DOHH2 (cell line): ENCODE measurements around the gene OLFM1.

Experiments
- H3F3A ChIP-seq: fragments of 200-600 bp; sonication (generic), shearing (Covaris generic); 2 replicates; pipeline ENCODE4 v1.6.0; 2016; ENCODE audit warnings: antibody characterized with exemption, mild to moderate bottlenecking; ENCODE audit not compliant: control insufficient read depth, insufficient read depth
- H3K27ac ChIP-seq: fragments of 200-600 bp; sonication (generic); 2 replicates; pipeline ENCODE4 v1.5.1; 2014; ENCODE audit warnings: low read depth, mild to moderate bottlenecking, low read length, moderate library complexity
- H3K27me3 ChIP-seq: fragments of 200-600 bp; sonication (generic); 2 replicates; pipeline ENCODE4 v1.6.1; 2014; ENCODE audit warnings: mild to moderate bottlenecking, low read length, mixed read lengths; ENCODE audit not compliant: control insufficient read depth
- H3K36me3 ChIP-seq: fragments of 200-600 bp; sonication (generic); 2 replicates; pipeline ENCODE4 v1.6.1; 2014; ENCODE audit warnings: mild to moderate bottlenecking, low read length, moderate library complexity, mixed read lengths; ENCODE audit not compliant: control insufficient read depth
- H3K4me1 ChIP-seq: fragments of 200-600 bp; sonication (generic); 2 replicates; pipeline ENCODE4 v1.6.1; 2014; ENCODE audit warnings: mild to moderate bottlenecking, low read length, mixed read lengths; ENCODE audit not compliant: control insufficient read depth
- H3K4me2 ChIP-seq: fragments of 200-600 bp; sonication (generic); 2 replicates; pipeline ENCODE4 v1.6.0; 2014; ENCODE audit warnings: mild to moderate bottlenecking, low read length, moderate library complexity
- H3K4me3 ChIP-seq: fragments of 200-600 bp; sonication (generic); 2 replicates; pipeline ENCODE4 v1.5.1; 2014; ENCODE audit warnings: mild to moderate bottlenecking, low read length, mixed read lengths
- H3K79me2 ChIP-seq: fragments of 200-600 bp; sonication (generic); 2 replicates; pipeline ENCODE4 v1.6.1; 2014; ENCODE audit warnings: mild to moderate bottlenecking, low read length, mixed read lengths; ENCODE audit not compliant: control insufficient read depth
- H3K9me2 ChIP-seq: fragments of 200-600 bp; sonication (generic); replicated peaks from 2 replicates; pipeline ENCODE4 v1.6.1; 2014; ENCODE audit warnings: mild to moderate bottlenecking, low read length, mixed read lengths; ENCODE audit not compliant: control insufficient read depth
- H3K9me3 ChIP-seq: fragments of 200-600 bp; sonication (generic); 2 replicates; pipeline ENCODE4 v1.6.1; 2014; ENCODE audit warnings: antibody characterized with exemption, low read length, mixed read lengths; ENCODE audit not compliant: control insufficient read depth, insufficient read depth
- H4K20me1 ChIP-seq: fragments of 200-600 bp; sonication (generic); 2 replicates; pipeline ENCODE4 v1.6.0; 2014; ENCODE audit warnings: low read depth, mild to moderate bottlenecking, antibody characterized with exemption, low read length, moderate library complexity; ENCODE audit not compliant: control insufficient read depth, insufficient read depth
- CTCF ChIP-seq: fragments of 200-600 bp; sonication (generic); IDR thresholded peaks from one replicate; pipeline ENCODE4 v1.5.1; 2014; ENCODE audit warnings: antibody characterized with exemption, mild to moderate bottlenecking, low read depth, low read length; ENCODE audit not compliant: poor library complexity, severe bottlenecking
- EZH2phosphoT487 ChIP-seq: fragments of 200-600 bp; sonication (generic); IDR thresholded peaks from 2 replicates; pipeline ENCODE4 v1.6.1; 2017; ENCODE audit warnings: borderline replicate concordance, mild to moderate bottlenecking, antibody characterized with exemption, low read length, moderate library complexity, mixed read lengths

Gene OLFM1

DNA sequence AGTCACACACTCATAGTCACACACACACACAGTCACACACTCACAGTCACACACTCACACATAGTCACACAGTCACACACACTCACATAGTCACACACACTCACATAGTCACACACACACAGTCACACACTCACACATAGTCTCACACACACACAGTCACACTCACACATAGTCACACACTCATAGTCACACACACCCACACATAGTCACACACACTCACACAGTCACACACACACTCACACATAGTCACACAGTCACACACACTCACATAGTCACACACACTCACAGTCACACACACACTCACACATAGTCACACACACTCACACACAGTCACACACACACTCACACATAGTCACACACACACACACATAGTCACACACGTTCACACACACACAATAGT lies 4.1 kb downstream of the OLFM1 start:
- H3K4me2 ChIP-seq: no peak overlapping the region
- no peaks in the 10 kb centered on the region for H3K9me2 ChIP-seq
- no peak overlapping the region for H3K27ac ChIP-seq
- no peak for TF ChIP-seq CTCF
- TF ChIP-seq EZH2phosphoT487: no peak
- no peaks in the 10 kb centered on the region for H3K9me3 ChIP-seq
- H3K36me3 ChIP-seq: no peaks in the 10 kb centered on the region
- H4K20me1 ChIP-seq: no peaks in the 10 kb centered on the region
- no peaks in the 10 kb centered on the region for H3K4me1 ChIP-seq
- H3K79me2 ChIP-seq: no peaks in the 10 kb centered on the region
- H3K4me3 ChIP-seq: no peak overlapping the region
- no peaks in the 10 kb centered on the region for H3F3A ChIP-seq
- no peaks in the 10 kb centered on the region for H3K27me3 ChIP-seq

GRCh38 chr9:135093111-135093510 lies 5.6 kb downstream of the OLFM1 start:
- H3K27me3 ChIP-seq: no peaks in the 10 kb centered on the region
- no peak overlapping the region for H3K4me2 ChIP-seq

DNA sequence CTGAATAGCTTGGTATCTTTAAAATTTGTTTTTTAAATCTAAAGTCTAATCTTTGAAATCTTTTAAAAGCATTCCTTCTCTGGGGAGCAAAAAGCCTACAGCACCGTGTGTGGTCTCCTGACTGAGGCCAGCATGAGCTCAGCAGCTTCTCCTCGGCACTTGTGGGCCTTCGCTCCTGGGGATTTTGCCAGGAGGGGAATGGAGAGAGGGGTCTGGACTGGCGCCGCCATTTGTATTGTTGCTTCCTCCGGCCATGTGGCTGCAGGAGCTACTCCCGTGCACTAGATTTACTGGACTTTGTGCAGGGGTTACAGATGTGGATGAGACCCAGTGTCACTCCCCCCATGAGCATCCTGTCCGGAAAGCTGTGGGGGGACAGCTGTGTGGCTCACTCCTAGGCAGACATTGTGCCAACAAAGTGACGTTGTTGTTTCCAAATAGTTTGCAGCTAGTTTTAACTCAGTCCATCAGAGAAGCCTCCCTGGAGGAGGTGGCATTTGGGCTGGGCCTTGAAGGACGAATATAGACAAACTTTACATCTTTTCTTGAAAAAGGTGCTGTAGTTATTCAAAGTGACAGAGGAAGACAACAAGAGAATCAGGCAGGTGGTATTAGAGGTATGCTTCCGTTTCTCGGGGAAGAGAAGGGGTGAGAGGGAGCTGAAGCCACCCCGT lies 6.6 kb downstream of the OLFM1 start:
- H3K9me2 ChIP-seq: no peaks in the 10 kb centered on the region
- H3K4me1 ChIP-seq: no peaks in the 10 kb centered on the region
- no peaks in the 10 kb centered on the region for H3K36me3 ChIP-seq
- H3K27ac ChIP-seq: no peak overlapping the region
- no peaks in the 10 kb centered on the region for H3F3A ChIP-seq
- TF ChIP-seq CTCF (no peak), EZH2phosphoT487 (no peak)
- no peaks in the 10 kb centered on the region for H3K79me2 ChIP-seq
- no peaks in the 10 kb centered on the region for H3K9me3 ChIP-seq
- no peaks in the 10 kb centered on the region for H3K27me3 ChIP-seq
- H3K4me2 ChIP-seq: no peak overlapping the region
- H4K20me1 ChIP-seq: no peaks in the 10 kb centered on the region
- H3K4me3 ChIP-seq: no peak overlapping the region

More at GRCh38 chr9:135093111-135093510, 5.6 kb downstream of the OLFM1 start:
- Histone ChIP-seq H3K4me3 (no peak overlapping the region), H3K9me2 (no peaks in the 10 kb centered on the region), H3K36me3 (no peaks in the 10 kb centered on the region), H3K9me3 (no peaks in the 10 kb centered on the region), H3K4me1 (no peaks in the 10 kb centered on the region), H4K20me1 (no peaks in the 10 kb centered on the region), H3K79me2 (no peaks in the 10 kb centered on the region), H3F3A (no peaks in the 10 kb centered on the region), H3K27ac (no peak overlapping the region)
- TF ChIP-seq EZH2phosphoT487: no peak
- TF ChIP-seq CTCF: no peak
